DOHH2 (cell line): ENCODE measurements around the gene LOX.

Source experiments
- CTCF ChIP-seq: fragments of 200-600 bp; sonication (generic); IDR thresholded peaks from one replicate; pipeline ENCODE4 v1.5.1; 2014; ENCODE audit warnings: antibody characterized with exemption, mild to moderate bottlenecking, low read depth, low read length; ENCODE audit not compliant: poor library complexity, severe bottlenecking
- EZH2phosphoT487 ChIP-seq: fragments of 200-600 bp; sonication (generic); IDR thresholded peaks from 2 replicates; pipeline ENCODE4 v1.6.1; 2017; ENCODE audit warnings: borderline replicate concordance, mild to moderate bottlenecking, antibody characterized with exemption, low read length, moderate library complexity, mixed read lengths

- no peak for TF ChIP-seq CTCF
- no peak for TF ChIP-seq EZH2phosphoT487
Measured at GRCh38 chr5:122030251-122030650, 47.8 kb downstream of the LOX start.
